ENCODE measurements around the gene EXOC7. TPM values are rescaled to one million over a fixed set of nuclear protein-coding genes. Genes with fewer than 3 reads are reported as not detected.
"Not testable (repeated sequence)": the region's sequence is repeated elsewhere in the genome, so short reads cannot be mapped to it uniquely, and the experiment has no call there.

Gene EXOC7
- polyA plus RNA-seq, 3 donors from 2014 or later = 37.2 to 78.9 (median 56.9) TPM

GRCh38 chr17:76075364-76076145 lies 28.0 kb downstream of the EXOC7 start:
- H3K27ac Mint-ChIP-seq = peak overlapping the region in 1 of 6 donors; percentile 13
- no peaks in the 10 kb centered on the region for H3K36me3 Mint-ChIP-seq
- H3K9me3 Mint-ChIP-seq = no peaks in the 10 kb centered on the region
- no peak for DNase-seq
- peak overlapping the region in 3 of 5 donors; percentile 6 to 69 (median 20) for H3K4me3 Mint-ChIP-seq
- H3K27me3 Mint-ChIP-seq (ENCODE audit: low read depth in 3 of 3) = peaks cover 22 to 40% (median 26%) of the 10 kb centered on the region in 3 donors
- H3K4me1 Mint-ChIP-seq = peaks cover 34 to 38% of the 10 kb centered on the region in 2 donors

DNA sequence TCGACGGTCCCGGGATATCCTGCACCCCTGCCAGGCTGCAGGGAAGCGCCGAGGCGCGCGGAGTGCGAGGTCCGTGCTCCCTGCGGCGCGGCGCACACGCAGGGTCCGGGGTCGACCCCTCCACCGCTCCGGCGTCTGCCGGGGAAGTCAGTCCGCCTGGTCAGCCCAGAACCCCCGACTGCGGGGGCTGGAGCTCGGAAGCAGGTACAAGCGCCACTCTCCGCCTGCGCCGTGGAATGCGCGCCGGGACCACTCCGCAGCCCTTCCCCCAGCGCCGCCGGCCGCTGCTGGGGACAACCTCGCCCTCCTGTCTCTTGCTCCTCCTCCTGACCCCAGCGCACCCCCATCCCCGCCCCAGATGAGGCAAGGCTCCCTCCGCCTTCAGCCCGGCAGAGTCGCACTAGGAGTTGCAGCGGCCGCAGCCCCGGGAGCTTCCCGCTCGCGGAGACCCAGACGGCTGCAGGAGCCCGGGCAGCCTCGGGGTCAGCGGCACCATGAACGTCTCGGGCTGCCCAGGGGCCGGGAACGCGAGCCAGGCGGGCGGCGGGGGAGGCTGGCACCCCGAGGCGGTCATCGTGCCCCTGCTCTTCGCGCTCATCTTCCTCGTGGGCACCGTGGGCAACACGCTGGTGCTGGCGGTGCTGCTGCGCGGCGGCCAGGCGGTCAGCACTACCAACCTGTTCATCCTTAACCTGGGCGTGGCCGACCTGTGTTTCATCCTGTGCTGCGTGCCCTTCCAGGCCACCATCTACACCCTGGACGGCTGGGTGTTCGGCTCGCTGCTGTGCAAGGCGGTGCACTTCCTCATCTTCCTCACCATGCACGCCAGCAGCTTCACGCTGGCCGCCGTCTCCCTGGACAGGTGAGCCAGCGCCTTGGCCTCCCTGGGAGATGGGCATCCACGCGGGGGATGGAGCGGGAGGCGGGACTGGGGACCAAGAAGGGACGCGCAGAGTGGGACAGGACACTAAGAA lies 28.9 kb downstream of the EXOC7 start, which contains the start of gene GALR2:
GALR2 (plus strand) TSS at position 392 of the 974 bp plus-strand sequence; CDS start at position 495, 103 bp downstream.
- Mint-ChIP-seq H3K9me3 (no peaks in the 10 kb centered on the region), H3K27ac (peak within 1 kb of the TSS in 1 of 6 donors; percentile 13), H3K4me3 (peak within 1 kb of the TSS in 4 of 5 donors; percentile 8 to 69 (median 22)), H3K4me1 (peaks cover 40 to 42% of the 10 kb centered on the region in 2 donors), H3K36me3 (no peaks in the 10 kb centered on the region), H3K27me3 (ENCODE audit: low read depth in 3 of 3) (peaks cover 22 to 40% (median 26%) of the 10 kb centered on the region in 3 donors)
- no peak for DNase-seq

GRCh38 chr17:76072148-76072858 lies 31.3 kb downstream of the EXOC7 start, which contains the start of gene SRP68:
SRP68 (minus strand) TSS chr17:76072517; CDS start chr17:76072491, 26 bp downstream.
- no peaks in the 10 kb centered on the region for H3K9me3 Mint-ChIP-seq
- H3K4me3 Mint-ChIP-seq = peak within 1 kb of the TSS; percentile 90 to 97 (median 95)
- peak within 1 kb of the TSS; percentile 85 to 97 (median 92) for H3K27ac Mint-ChIP-seq
- H3K4me1 Mint-ChIP-seq = peaks cover 44 to 45% of the 10 kb centered on the region in 2 donors
- DNase-seq = peak; percentile 79 to 83 (median 81)
- H3K36me3 Mint-ChIP-seq = peaks cover 0 to under 1% (median 0%) of the 10 kb centered on the region in 3 donors
- peaks cover 15 to 29% (median 17%) of the 10 kb centered on the region in 3 donors for H3K27me3 Mint-ChIP-seq (ENCODE audit: low read depth in 3 of 3)

DNA sequence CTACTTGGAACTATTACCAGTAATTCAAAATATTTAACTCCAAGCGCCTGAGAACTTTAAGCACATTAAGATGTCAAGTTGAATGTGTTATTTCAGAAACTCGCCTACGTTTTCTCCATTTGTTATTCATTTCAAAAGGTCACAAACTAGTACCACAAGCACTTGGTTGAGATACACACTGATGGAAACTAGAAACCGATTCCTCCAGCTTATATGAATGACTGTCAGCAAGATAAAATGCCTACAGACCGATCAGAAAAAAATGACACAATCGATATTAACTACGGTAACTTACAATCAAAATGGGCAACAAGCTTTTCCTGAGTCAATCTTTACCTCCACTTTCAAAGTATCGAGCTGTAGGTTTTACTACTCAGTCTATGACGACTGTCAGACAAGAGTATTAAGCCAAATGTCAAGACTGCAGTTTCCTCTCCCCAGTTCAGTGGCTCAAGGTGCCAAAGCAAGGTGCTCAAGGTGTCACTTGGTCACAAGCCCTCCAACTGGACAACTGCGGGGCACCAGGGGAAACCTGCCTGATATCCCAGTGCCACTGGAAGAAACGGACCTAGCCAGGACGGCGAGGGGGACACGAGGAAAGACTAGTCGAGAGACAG lies 31.9 kb downstream of the EXOC7 start:
- peak overlapping the region; percentile 85 to 97 (median 92) for H3K27ac Mint-ChIP-seq
- DNase-seq = peak in 1 of 3 donors; percentile 23
- H3K36me3 Mint-ChIP-seq = peaks cover 0 to 5% (median 5%) of the 10 kb centered on the region in 3 donors
- H3K4me3 Mint-ChIP-seq = peak overlapping the region; percentile 90 to 97 (median 95)
- H3K4me1 Mint-ChIP-seq = peaks cover 38 to 39% of the 10 kb centered on the region in 2 donors
- peaks cover 11 to 22% (median 13%) of the 10 kb centered on the region in 3 donors for H3K27me3 Mint-ChIP-seq (ENCODE audit: low read depth in 3 of 3)
- H3K9me3 Mint-ChIP-seq = no peaks in the 10 kb centered on the region

GRCh38 chr17:76065775-76066174 lies 37.8 kb downstream of the EXOC7 start:
- Mint-ChIP-seq H3K27ac (no peak overlapping the region), H3K9me3 (no peaks in the 10 kb centered on the region), H3K36me3 (peaks cover 19 to 35% (median 22%) of the 10 kb centered on the region in 3 donors), H3K4me3 (no peak overlapping the region), H3K27me3 (ENCODE audit: low read depth in 3 of 3) (no peaks in the 10 kb centered on the region), H3K4me1 (peaks cover 12 to 15% of the 10 kb centered on the region in 2 donors)
- no peak for DNase-seq

GRCh38 chr17:76063875-76064546 lies 39.6 kb downstream of the EXOC7 start:
- H3K4me1 Mint-ChIP-seq = peaks cover 6% of the 10 kb centered on the region in 2 donors
- DNase-seq = no peak
- no peaks in the 10 kb centered on the region for H3K9me3 Mint-ChIP-seq
- peaks cover 25 to 42% (median 27%) of the 10 kb centered on the region in 3 donors for H3K36me3 Mint-ChIP-seq
- peak overlapping the region in 1 of 5 donors; percentile 7 for H3K4me3 Mint-ChIP-seq
- peak overlapping the region in 1 of 6 donors; percentile 32 for H3K27ac Mint-ChIP-seq
- no peaks in the 10 kb centered on the region for H3K27me3 Mint-ChIP-seq (ENCODE audit: low read depth in 3 of 3)

- DNase-seq; H3K4me3 Mint-ChIP-seq; H3K9me3 Mint-ChIP-seq; H3K27me3 Mint-ChIP-seq (ENCODE audit: low read depth in 3 of 3); H3K4me1 Mint-ChIP-seq: not testable (repeated sequence)
- peaks cover 23 to 49% (median 33%) of the 10 kb centered on the region in 3 donors for H3K36me3 Mint-ChIP-seq
- peak overlapping the region in 1 of 6 donors; percentile 59 for H3K27ac Mint-ChIP-seq
Observed at GRCh38 chr17:76058264-76058663, 45.3 kb downstream of the EXOC7 start.

DNA sequence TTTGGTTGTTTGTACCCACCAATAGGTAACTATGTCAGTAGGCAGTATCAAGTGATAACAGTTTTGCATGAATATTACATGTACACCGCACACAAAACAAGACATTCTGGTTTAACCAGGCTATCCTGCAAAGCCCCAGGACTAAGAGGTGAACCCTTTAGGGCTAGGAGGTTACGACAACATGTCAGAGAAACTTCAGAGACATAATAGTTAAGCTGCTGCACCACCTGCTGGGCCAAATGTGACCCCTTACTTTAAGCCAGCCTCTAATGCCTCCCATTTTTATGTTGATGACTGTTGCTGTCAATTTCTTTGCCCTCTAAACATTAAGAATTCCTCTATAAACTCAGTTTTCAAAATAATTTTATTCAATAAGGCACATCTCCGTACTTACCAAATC lies 46.7 kb downstream of the EXOC7 start:
- Mint-ChIP-seq H3K36me3 (peaks cover 23 to 45% (median 33%) of the 10 kb centered on the region in 3 donors), H3K27ac (no peak overlapping the region), H3K4me3 (no peak overlapping the region), H3K9me3 (no peaks in the 10 kb centered on the region), H3K4me1 (no peaks in the 10 kb centered on the region), H3K27me3 (ENCODE audit: low read depth in 3 of 3) (peaks cover 0 to 1% (median 0%) of the 10 kb centered on the region in 3 donors)
- DNase-seq = no peak

GRCh38 chr17:76054112-76054476 lies 49.5 kb downstream of the EXOC7 start:
- H3K27me3 Mint-ChIP-seq (ENCODE audit: low read depth in 3 of 3) = peaks cover 0 to 6% (median 3%) of the 10 kb centered on the region in 3 donors
- peaks cover 16 to 48% (median 37%) of the 10 kb centered on the region in 3 donors for H3K36me3 Mint-ChIP-seq
- no peak overlapping the region for H3K4me3 Mint-ChIP-seq
- no peak for DNase-seq
- H3K9me3 Mint-ChIP-seq = no peaks in the 10 kb centered on the region
- H3K4me1 Mint-ChIP-seq = no peaks in the 10 kb centered on the region
- H3K27ac Mint-ChIP-seq = peak overlapping the region in 1 of 6 donors; percentile 31

- Mint-ChIP-seq H3K27me3 (ENCODE audit: low read depth in 3 of 3) (peaks cover 0 to 6% (median 3%) of the 10 kb centered on the region in 3 donors), H3K4me3 (no peak overlapping the region), H3K36me3 (peaks cover 16 to 47% (median 36%) of the 10 kb centered on the region in 3 donors), H3K4me1 (no peaks in the 10 kb centered on the region), H3K9me3 (no peaks in the 10 kb centered on the region), H3K27ac (peak overlapping the region in 1 of 6 donors; percentile 45)
- DNase-seq = no peak
Observed at GRCh38 chr17:76053246-76054111, 50.1 kb downstream of the EXOC7 start.

- Mint-ChIP-seq H3K4me1 (no peaks in the 10 kb centered on the region), H3K27me3 (ENCODE audit: low read depth in 3 of 3) (peaks cover 0 to 6% (median 3%) of the 10 kb centered on the region in 3 donors), H3K36me3 (peaks cover 12 to 43% (median 35%) of the 10 kb centered on the region in 3 donors), H3K4me3 (no peak overlapping the region), H3K9me3 (no peaks in the 10 kb centered on the region), H3K27ac (no peak overlapping the region)
- no peak for DNase-seq
Observed at GRCh38 chr17:76051561-76051960, 52.0 kb downstream of the EXOC7 start.

All from immature natural killer cell (primary cell).